ENCODE measurements around the gene EEIG1. TPM values are rescaled to one million over a fixed set of nuclear protein-coding genes. Genes with fewer than 3 reads are reported as not detected.

EEIG1 gene
- total RNA-seq, 3 donors from 2014 or later = 127 to 168 (median 144) TPM

DNA sequence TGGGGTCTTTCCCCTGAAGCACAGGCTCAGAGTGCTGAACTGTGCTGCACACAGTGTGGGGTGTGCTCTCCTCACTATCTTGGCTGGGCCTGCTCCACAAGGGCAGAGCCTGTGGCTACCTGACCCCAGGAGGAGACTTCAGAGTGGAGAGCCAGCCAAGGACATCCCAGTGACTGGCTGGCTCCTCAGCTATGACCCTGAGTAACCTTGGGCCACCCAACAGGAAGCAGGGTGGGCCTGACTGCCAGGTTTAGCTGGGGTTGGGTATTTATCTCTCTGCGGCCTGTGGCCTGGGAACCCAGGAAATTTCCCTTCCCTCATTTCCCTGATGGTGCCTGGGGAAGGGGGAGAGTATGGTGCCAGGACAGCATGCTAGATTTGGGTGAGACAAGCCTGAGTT is 2.1 kb upstream of the EEIG1 start:
- H3K4me1 ChIP-seq (ENCODE audit: low read depth) = peaks cover 18% of the 10 kb centered on the region
- no peak overlapping the region for H3K4me3 ChIP-seq

GRCh38 chr9:127981559-127982121 is 851 bp upstream of the EEIG1 start:
- Histone ChIP-seq H3K36me3 (ENCODE audit: low read depth) (no peaks in the 10 kb centered on the region), H3K4me3 (no peak overlapping the region), H3K9me3 (no peaks in the 10 kb centered on the region), H3K4me1 (ENCODE audit: low read depth) (peaks cover 31% of the 10 kb centered on the region)
- peak in 2 of 3 donors; percentile 22 to 35 for DNase-seq
- TF ChIP-seq, protein P1, sequence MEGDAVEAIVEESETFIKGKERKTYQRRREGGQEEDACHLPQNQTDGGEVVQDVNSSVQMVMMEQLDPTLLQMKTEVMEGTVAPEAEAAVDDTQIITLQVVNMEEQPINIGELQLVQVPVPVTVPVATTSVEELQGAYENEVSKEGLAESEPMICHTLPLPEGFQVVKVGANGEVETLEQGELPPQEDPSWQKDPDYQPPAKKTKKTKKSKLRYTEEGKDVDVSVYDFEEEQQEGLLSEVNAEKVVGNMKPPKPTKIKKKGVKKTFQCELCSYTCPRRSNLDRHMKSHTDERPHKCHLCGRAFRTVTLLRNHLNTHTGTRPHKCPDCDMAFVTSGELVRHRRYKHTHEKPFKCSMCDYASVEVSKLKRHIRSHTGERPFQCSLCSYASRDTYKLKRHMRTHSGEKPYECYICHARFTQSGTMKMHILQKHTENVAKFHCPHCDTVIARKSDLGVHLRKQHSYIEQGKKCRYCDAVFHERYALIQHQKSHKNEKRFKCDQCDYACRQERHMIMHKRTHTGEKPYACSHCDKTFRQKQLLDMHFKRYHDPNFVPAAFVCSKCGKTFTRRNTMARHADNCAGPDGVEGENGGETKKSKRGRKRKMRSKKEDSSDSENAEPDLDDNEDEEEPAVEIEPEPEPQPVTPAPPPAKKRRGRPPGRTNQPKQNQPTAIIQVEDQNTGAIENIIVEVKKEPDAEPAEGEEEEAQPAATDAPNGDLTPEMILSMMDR (IDR thresholded peaks at IDR 0.05) = no peak
- intact Hi-C loops (cut with DNase I, micrococcal nuclease) = loop anchor here in 1 of 2 donors (10.0 kb wide), 1 partner anchor 53 kb away; no protein-coding TSS in a partner anchor
- no peak for ATAC-seq

More for the DNA sequence above, 2.1 kb upstream of the EEIG1 start:
- no peak for ATAC-seq
- intact Hi-C loops (cut with DNase I, micrococcal nuclease) = loop anchor here in 1 of 2 donors (10.0 kb wide), 1 partner anchor 52 kb away; no protein-coding TSS in a partner anchor
- TF ChIP-seq, protein P1 (IDR thresholded peaks at IDR 0.05) = no peak
- no peaks in the 10 kb centered on the region for H3K9me3 ChIP-seq
- DNase-seq = no peak
- no peaks in the 10 kb centered on the region for H3K36me3 ChIP-seq (ENCODE audit: low read depth)

- intact Hi-C loops (cut with DNase I, micrococcal nuclease) = loop anchor here in 1 of 2 donors (10.0 kb wide), 1 partner anchor 55 kb away; no protein-coding TSS in a partner anchor
- DNase-seq (peak; percentile 76 to 87 (median 84)), ATAC-seq (peak; percentile 61)
- TF ChIP-seq, protein P1 (IDR thresholded peaks at IDR 0.05) = no peak
- peaks cover 45% of the 10 kb centered on the region for H3K4me1 ChIP-seq (ENCODE audit: low read depth)
- no peaks in the 10 kb centered on the region for H3K9me3 ChIP-seq
- H3K36me3 ChIP-seq (ENCODE audit: low read depth) = no peaks in the 10 kb centered on the region
- peak overlapping the region; percentile 84 for H3K4me3 ChIP-seq
Observed at GRCh38 chr9:127980060-127980705, 606 bp downstream of the EEIG1 start.

DNA sequence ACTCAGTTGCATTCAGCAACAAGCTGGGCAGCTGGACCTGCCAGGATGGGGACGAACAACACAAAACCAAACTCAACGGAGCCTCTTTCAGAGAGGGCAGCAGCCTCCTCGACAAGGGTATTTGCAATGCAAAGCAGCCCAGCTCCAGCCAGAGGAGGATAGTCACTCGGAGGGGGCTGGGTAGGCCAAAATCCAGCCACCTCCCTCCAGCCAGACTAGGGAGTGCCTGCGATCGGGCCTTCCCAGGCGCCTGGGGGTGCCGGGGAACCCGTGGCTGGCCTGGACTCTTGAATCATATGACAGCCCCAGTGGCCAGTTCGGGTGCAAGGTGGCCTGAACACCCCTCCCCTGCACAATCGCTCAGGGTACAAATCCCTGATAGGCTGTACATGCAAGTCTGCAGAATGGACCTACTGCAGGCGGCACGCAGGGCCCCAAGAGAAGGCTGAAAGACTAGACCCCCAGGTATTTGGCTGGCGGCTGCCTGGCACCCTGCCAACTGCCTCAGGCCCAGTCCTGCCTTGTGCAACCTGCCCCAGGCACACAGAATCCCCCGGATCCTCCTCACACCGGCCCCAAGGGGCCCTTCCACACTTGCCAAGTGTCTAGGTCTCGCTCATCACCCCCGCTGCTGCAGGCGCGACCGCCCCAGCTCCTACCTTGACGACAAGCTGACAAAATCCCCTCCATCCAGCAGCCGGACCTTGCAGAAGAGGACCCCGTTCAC is 1.3 kb downstream of the EEIG1 start:
- ATAC-seq = peak; percentile 10
- intact Hi-C loops (cut with DNase I, micrococcal nuclease) = loop anchor here in 1 of 2 donors (10.0 kb wide), 1 partner anchor 55 kb away; no protein-coding TSS in a partner anchor

GRCh38 chr9:127979015-127979332 is 1.8 kb downstream of the EEIG1 start:
- no peaks in the 10 kb centered on the region for H3K36me3 ChIP-seq (ENCODE audit: low read depth)
- TF ChIP-seq, protein P1 (IDR thresholded peaks at IDR 0.05) = no peak
- ATAC-seq (no peak), DNase-seq (no peak)
- intact Hi-C loops (cut with DNase I, micrococcal nuclease) = no loop called here
- no peaks in the 10 kb centered on the region for H3K9me3 ChIP-seq
- H3K4me3 ChIP-seq = peak overlapping the region; percentile 84
- H3K4me1 ChIP-seq (ENCODE audit: low read depth) = peaks cover 57% of the 10 kb centered on the region

More for the DNA sequence above, 1.3 kb downstream of the EEIG1 start:
- peak overlapping the region; percentile 84 for H3K4me3 ChIP-seq
- H3K4me1 ChIP-seq (ENCODE audit: low read depth) = peaks cover 52% of the 10 kb centered on the region
- H3K36me3 ChIP-seq (ENCODE audit: low read depth) = no peaks in the 10 kb centered on the region
- TF ChIP-seq, protein P1 (IDR thresholded peaks at IDR 0.05) = no peak
- H3K9me3 ChIP-seq = no peaks in the 10 kb centered on the region
- peak; percentile 68 to 81 (median 78) for DNase-seq

Measured in mucosa of descending colon (tissue), 3 donors.